Nucleus accumbens (tissue), 56 donors: Measurements from ENCODE around the gene TRIM75.
A peak's percentile ranks its signal among the peaks of the same experiment; 100 is the strongest.
"Not testable (repeated sequence)": the region's sequence is repeated elsewhere in the genome, so short reads cannot be mapped to it uniquely, and the experiment has no call there.

Experiments used
- DNase-seq, 56 donors: peaks; one replicate each; lab custom pipeline; 2025; lab: John Stamatoyannopoulos, UW

Gene TRIM75

GRCh38 chr4:165073346-165073745, 19.7 kb downstream of the TRIM75 start:
- not testable (repeated sequence) for DNase-seq

DNA sequence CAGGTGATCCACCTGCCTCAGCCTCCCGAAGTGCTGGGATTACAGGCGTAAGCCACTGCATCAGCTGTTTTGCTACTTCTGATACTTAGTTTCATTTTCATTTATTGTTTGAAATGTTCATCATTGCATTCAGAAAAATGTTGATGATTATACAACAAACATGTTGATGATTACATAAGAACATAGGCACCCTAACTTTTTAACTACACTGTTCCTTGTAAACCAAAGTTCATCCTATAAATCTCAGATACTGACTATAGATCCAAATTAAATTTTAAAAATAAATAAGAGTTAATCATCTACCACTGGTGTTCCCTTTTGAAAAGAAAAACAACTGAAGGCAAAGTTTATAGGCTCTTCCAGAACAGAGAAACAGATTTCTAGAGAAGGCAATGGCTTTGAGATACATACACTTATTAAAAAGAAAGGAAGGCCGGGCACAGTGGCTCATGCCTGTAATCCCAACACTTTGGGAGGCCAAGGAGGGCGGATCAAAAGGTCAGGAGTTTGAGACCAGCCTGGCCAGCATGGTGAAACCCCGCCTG, 23.4 kb downstream of the TRIM75 start:
- no peak for DNase-seq

DNA sequence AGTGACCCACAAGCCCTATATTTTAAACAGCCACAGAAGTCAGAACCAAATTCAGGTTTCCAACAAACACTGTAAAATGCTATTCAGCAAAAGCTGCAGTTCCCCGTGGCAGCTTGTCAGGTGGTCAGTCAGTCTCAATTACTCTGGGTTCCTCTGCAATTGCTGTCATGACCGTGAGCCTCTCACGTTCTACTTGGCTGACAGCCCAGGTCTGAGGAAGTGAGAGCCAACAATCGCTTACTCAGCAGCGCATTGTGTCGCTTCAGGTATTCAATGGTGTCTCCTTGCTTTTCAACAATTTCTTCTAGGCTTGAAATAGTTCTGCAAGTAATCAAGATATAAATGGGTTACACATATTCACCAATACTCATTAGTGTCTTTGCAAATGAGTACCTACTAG, 25.8 kb downstream of the TRIM75 start:
- DNase-seq, result peak in 7 of 56 donors; percentile 1 to 16 (median 5)

GRCh38 chr4:165084787-165085186, 31.1 kb downstream of the TRIM75 start:
- DNase-seq, result not testable (repeated sequence)

GRCh38 chr4:165085946-165086345, 32.3 kb downstream of the TRIM75 start:
- no peak for DNase-seq

DNA sequence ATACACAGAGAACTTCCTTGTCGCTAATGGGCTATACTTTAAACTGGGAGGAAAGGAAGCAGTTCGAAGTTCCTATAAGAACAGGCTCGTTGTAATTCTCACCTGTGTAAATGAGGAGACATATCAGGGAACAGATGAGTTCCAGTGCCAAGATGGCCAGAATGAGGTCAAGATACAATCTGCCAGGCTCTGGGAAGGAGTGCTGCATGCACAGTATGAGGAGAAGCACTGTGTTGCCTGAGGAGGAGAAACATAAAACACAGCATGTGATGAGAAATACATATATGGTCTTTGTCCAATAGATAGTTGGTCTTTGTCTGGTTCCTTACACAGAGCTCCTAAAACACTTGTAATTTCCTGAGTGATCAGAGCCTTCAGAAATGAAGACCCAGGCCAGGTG, 34.7 kb downstream of the TRIM75 start:
- no peak for DNase-seq

- not testable (repeated sequence) for DNase-seq
Measured at GRCh38 chr4:165092187-165092586, 38.5 kb downstream of the TRIM75 start.

DNA sequence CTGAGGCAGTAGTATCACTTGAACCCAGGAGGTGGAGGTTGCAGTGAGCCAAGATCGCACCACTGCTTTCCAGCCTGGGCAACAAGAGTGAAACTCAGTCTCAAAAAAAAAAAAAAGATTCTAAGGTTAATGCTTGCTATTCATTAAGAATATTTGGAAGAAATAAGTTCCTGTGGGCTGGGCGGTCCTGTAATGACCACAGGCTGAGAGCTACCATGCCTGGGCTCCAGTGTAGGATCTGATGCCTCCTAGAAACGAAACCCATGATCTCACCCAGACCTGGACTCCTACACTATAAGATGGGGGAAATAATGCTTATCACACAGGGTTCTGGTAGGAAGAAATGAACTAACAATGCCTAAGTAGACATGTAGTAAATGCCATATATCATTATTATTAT, 41.2 kb downstream of the TRIM75 start:
- DNase-seq, result no peak

DNA sequence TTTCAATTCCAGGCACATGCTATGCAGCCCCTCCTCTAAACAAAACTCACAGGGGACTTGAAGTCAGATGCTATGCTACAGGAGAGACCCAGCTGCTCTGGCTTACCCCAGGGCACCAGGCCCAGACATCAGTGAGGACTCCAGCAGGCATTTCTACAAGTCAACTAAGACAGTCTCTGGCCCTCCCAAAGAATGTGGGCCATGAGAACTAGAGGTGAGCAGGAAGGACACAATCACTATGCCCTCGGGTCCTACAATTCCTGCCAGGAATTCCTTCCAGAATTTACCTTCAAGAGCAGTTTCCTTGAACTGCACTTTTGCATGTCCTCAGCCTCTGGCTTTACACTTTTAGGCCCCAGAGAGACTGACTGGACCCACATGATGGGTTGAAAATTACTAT, 41.6 kb downstream of the TRIM75 start:
- DNase-seq, result no peak

DNA sequence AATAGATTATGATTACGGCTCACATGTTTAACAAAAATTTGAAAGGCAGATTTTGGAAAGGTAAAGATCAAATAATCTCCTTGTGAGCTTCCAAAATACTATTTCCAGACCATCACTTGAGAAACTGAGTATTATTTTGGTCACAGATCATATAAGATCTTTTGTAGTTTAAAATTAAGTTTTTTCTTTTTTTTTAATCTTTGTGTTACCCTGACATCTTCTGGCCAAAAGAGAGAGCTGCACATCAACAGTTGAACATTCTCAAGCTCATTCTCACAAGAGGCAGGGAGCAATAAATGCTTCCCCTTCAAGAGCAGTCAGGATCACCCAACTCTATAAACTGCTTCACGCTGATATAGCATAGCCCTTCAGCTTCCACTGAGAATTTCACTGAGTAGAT, 43.1 kb downstream of the TRIM75 start:
- no peak for DNase-seq

- DNase-seq, result peak in 3 of 56 donors; percentile 2 to 24 (median 2)
Measured at GRCh38 chr4:165101641-165102040, 48.0 kb downstream of the TRIM75 start.

DNA sequence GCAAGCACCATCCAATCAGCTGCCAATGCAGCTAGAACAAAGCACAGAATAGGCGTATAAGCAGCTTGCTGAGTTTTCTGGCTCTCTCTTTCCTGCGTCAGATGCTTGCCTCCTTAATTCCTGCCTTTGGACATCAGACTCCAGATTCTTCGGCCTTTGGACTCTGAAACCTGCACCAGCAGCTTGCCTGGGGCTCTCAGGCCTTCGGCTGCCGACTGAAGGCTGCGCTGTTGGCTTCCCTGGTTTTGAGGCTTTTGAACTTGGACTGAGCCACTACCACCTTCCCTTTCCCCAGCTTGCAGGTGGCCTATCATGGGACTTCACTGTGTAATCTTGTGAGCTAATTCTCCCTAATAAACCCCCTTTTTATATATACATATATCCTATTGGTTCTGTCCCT, 52.9 kb downstream of the TRIM75 start:
- DNase-seq, result no peak
